LNCaP clone FGC (cell line): ENCODE data around the gene MAGI3.

Source experiments
- DNase-seq: peaks from one replicate; pipeline ENCODE4 v3.0.0-alpha.2; 2011; ENCODE audit warnings: low read depth
- H3K4me3 ChIP-seq: 2 replicates; pipeline ENCODE4 v1.5.1; 2011; ENCODE audit warnings: mild to moderate bottlenecking, low read depth, low read length, control low read depth
- CTCF ChIP-seq: IDR thresholded peaks from 2 replicates; pipeline ENCODE4 v1.5.1; 2012; ENCODE audit warnings: mild to moderate bottlenecking; ENCODE audit not compliant: control insufficient read depth, insufficient read depth; ENCODE audit errors: extremely low read depth

MAGI3 gene

GRCh38 chr1:113659035-113659434 is 268.7 kb downstream of the MAGI3 start:
- no peak for TF ChIP-seq CTCF
- H3K4me3 ChIP-seq: no peak overlapping the region
- no peak for DNase-seq

- no peak overlapping the region for H3K4me3 ChIP-seq
- DNase-seq: no peak
- TF ChIP-seq CTCF: no peak
These were observed 269.2 kb downstream of the MAGI3 start for GRCh38 chr1:113659556-113659955.

- TF ChIP-seq CTCF: no peak
- no peak for DNase-seq
- H3K4me3 ChIP-seq: no peak overlapping the region
These were observed 269.8 kb downstream of the MAGI3 start for GRCh38 chr1:113660088-113660487.

DNA sequence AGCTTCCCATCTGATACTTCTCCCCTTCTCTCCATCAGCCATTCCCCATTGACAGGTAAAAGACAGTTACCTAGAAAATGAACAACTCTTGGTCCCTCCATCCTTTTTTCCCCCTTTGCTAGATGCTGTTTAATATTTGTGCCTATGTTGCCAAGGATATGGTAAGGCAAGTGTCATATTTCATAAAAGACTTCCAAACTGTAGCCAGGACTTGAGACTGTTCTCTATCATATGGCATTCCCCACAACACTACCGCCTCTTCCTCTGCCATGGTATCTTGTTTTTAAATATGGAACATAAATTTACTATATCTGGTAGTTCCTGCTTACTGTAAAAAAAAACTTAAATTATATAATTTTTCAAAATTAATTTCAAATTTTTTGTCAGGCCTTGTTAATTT is 271.8 kb downstream of the MAGI3 start:
- DNase-seq: no peak
- no peak overlapping the region for H3K4me3 ChIP-seq
- TF ChIP-seq CTCF: no peak

DNA sequence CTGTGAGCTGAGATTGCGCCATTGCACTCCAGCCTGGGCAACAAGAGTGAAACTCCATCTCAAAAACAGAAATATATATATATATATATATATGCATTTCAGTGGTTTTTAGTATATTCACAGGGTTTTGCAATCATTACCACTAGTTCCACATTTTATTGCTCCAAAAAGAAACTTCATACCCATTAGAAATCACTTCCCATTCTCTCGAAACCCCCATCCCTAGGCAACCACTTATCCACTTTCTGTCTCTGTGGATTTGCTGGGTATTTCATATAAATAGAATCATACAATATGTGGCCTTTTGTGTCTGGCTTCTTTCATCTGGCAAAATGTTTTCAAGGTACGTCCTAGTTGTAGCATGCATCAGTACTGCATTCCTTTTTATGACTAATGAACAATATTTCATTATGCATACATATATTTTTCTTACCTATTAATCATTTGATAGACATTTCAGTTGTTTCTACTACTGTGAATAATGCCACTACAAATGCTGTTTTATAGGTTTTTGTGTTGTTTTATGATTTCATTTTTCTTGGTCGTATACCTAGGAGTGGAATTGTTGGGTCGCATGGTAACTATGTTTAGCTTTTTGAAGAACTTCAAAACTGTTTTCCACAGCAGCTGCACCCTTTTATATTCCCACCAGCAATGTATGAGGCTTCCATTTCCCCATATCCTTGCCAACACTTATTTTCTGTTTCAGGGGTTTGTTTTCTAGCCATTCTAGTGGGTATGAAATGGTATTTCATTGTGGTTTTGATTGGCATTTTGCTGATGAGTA is 273.0 kb downstream of the MAGI3 start:
- H3K4me3 ChIP-seq: no peak overlapping the region
- TF ChIP-seq CTCF: no peak
- no peak for DNase-seq

DNA sequence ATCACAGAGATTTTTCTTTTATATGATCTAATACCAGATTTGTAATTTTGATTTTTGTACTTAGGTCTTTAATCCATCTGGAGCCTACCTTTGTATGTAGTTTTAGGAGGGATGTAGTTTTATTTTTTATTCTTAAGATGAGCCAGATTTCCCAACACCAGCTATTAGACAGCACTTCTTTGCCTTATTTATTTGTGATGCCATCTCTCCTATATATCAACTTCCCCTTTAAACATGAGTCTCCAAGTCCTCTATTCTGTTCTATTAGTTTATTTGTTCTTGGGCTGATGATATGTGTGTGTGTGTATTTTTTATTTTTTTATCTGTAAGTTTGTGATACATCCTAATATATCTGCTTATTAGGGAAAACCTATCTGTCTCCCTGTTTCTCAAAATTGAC is 274.8 kb downstream of the MAGI3 start:
- no peak for TF ChIP-seq CTCF
- DNase-seq: no peak
- H3K4me3 ChIP-seq: no peak overlapping the region

DNA sequence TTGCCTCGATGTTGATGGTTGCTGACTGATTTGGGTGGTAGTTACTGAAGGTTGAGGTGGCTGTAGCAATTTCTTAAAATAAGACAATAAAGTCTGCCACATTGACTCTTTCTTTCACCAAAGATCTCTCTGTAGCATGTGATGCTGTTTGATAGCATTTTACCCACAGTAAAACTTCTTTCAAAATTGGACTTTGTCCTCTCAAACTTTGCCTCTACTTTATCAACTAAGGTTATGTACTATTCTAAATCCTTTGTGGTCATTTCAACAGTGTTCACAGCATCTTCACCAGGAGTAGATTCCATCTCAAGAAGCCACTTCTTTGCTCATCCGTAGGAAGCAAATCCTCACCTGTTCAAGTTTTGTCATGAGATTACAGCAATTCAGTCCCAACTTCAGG is 275.8 kb downstream of the MAGI3 start:
- TF ChIP-seq CTCF: no peak
- no peak overlapping the region for H3K4me3 ChIP-seq
- DNase-seq: no peak
